ENCODE results near the gene BLACAT1.

Gene BLACAT1

GRCh38 chr1:205495237-205495823, 39.5 kb upstream of the BLACAT1 start:
- Histone ChIP-seq H3K4me3 (ENCODE audit: low read length) (no peak overlapping the region), H2AFZ (ENCODE audit: low read length) (no peak overlapping the region)

GRCh38 chr1:205494115-205494514, 38.3 kb upstream of the BLACAT1 start:
- no peak overlapping the region for H3K27ac ChIP-seq (ENCODE audit: low read length)
- H2AFZ ChIP-seq (ENCODE audit: low read length): no peak overlapping the region
- no peaks in the 10 kb centered on the region for H3K9me3 ChIP-seq (replicated peaks; ENCODE audit: insufficient read depth, low read length)
- H3K79me2 ChIP-seq (ENCODE audit: low read length): no peaks in the 10 kb centered on the region
- no peak overlapping the region for H3K9ac ChIP-seq (ENCODE audit: low read length)
- H4K20me1 ChIP-seq (ENCODE audit: insufficient read depth, low read length): no peaks in the 10 kb centered on the region
- no peak overlapping the region for H3K4me3 ChIP-seq (ENCODE audit: low read length)
- no peaks in the 10 kb centered on the region for H3K36me3 ChIP-seq (replicated peaks; ENCODE audit: insufficient read depth, low read length)
- TF ChIP-seq CTCF (IDR thresholded peaks at IDR 0.05; ENCODE audit: low read length) (no peak), EZH2 (optimal IDR thresholded peaks at IDR 0.05; ENCODE audit: low read depth, low read length) (no peak), EZH2phosphoT487 (IDR thresholded peaks at IDR 0.05; ENCODE audit: low read length) (no peak)
- H3F3A ChIP-seq (ENCODE audit: insufficient read depth, low read length): no peaks in the 10 kb centered on the region
- no peak for DNase-seq
- H3K4me2 ChIP-seq (ENCODE audit: low read depth, low read length): no peak overlapping the region
- no peaks in the 10 kb centered on the region for H3K9me2 ChIP-seq (replicated peaks; ENCODE audit: insufficient read depth, low read length)
- H3K4me1 ChIP-seq (ENCODE audit: low read length): no peaks in the 10 kb centered on the region
- peaks cover 44% of the 10 kb centered on the region for H3K27me3 ChIP-seq (replicated peaks; ENCODE audit: insufficient read depth, low read length)

More at GRCh38 chr1:205495237-205495823, 39.5 kb upstream of the BLACAT1 start:
- H3K9me3 ChIP-seq (replicated peaks; ENCODE audit: insufficient read depth, low read length): no peaks in the 10 kb centered on the region
- no peaks in the 10 kb centered on the region for H3K79me2 ChIP-seq (ENCODE audit: low read length)
- TF ChIP-seq EZH2 (optimal IDR thresholded peaks at IDR 0.05; ENCODE audit: low read depth, low read length): no peak
- TF ChIP-seq EZH2phosphoT487 (IDR thresholded peaks at IDR 0.05; ENCODE audit: low read length): no peak
- TF ChIP-seq CTCF (IDR thresholded peaks at IDR 0.05; ENCODE audit: low read length): no peak
- DNase-seq: no peak
- no peaks in the 10 kb centered on the region for H3K9me2 ChIP-seq (replicated peaks; ENCODE audit: insufficient read depth, low read length)
- H3K27me3 ChIP-seq (replicated peaks; ENCODE audit: insufficient read depth, low read length): peaks cover 32% of the 10 kb centered on the region
- H3K4me2 ChIP-seq (ENCODE audit: low read depth, low read length): no peak overlapping the region
- no peaks in the 10 kb centered on the region for H3K4me1 ChIP-seq (ENCODE audit: low read length)
- no peak overlapping the region for H3K9ac ChIP-seq (ENCODE audit: low read length)
- no peaks in the 10 kb centered on the region for H4K20me1 ChIP-seq (ENCODE audit: insufficient read depth, low read length)
- H3F3A ChIP-seq (ENCODE audit: insufficient read depth, low read length): no peaks in the 10 kb centered on the region
- no peaks in the 10 kb centered on the region for H3K36me3 ChIP-seq (replicated peaks; ENCODE audit: insufficient read depth, low read length)
- H3K27ac ChIP-seq (ENCODE audit: low read length): no peak overlapping the region

GRCh38 chr1:205493241-205494085, 37.6 kb upstream of the BLACAT1 start:
- DNase-seq: no peak
- no peak for TF ChIP-seq EZH2 (optimal IDR thresholded peaks at IDR 0.05; ENCODE audit: low read depth, low read length)
- no peak for TF ChIP-seq EZH2phosphoT487 (IDR thresholded peaks at IDR 0.05; ENCODE audit: low read length)
- TF ChIP-seq CTCF (IDR thresholded peaks at IDR 0.05; ENCODE audit: low read length): no peak
- H3K4me2 ChIP-seq (ENCODE audit: low read depth, low read length): no peak overlapping the region

More at GRCh38 chr1:205493241-205494085, 37.6 kb upstream of the BLACAT1 start:
- peaks cover 50% of the 10 kb centered on the region for H3K27me3 ChIP-seq (replicated peaks; ENCODE audit: insufficient read depth, low read length)
- H3F3A ChIP-seq (ENCODE audit: insufficient read depth, low read length): no peaks in the 10 kb centered on the region
- no peaks in the 10 kb centered on the region for H4K20me1 ChIP-seq (ENCODE audit: insufficient read depth, low read length)
- no peak overlapping the region for H3K27ac ChIP-seq (ENCODE audit: low read length)
- H3K9me2 ChIP-seq (replicated peaks; ENCODE audit: insufficient read depth, low read length): no peaks in the 10 kb centered on the region
- H3K4me3 ChIP-seq (ENCODE audit: low read length): no peak overlapping the region
- H3K36me3 ChIP-seq (replicated peaks; ENCODE audit: insufficient read depth, low read length): no peaks in the 10 kb centered on the region
- H2AFZ ChIP-seq (ENCODE audit: low read length): no peak overlapping the region
- no peaks in the 10 kb centered on the region for H3K79me2 ChIP-seq (ENCODE audit: low read length)
- H3K9ac ChIP-seq (ENCODE audit: low read length): no peak overlapping the region
- H3K9me3 ChIP-seq (replicated peaks; ENCODE audit: insufficient read depth, low read length): no peaks in the 10 kb centered on the region
- H3K4me1 ChIP-seq (ENCODE audit: low read length): no peaks in the 10 kb centered on the region
